HCT116 (cell line): Measurements from ENCODE around the gene TIAM2. TPM values are rescaled to one million over a fixed set of nuclear protein-coding genes. Genes with fewer than 3 reads are reported as not detected.
A peak's percentile ranks its signal among the peaks of the same experiment; 100 is the strongest.

Experiments used
- ATAC-seq: fragments of 200-7000 bp; cut with Tn5 transposase; 2 replicates; pipeline ENCODE4 v1.9.1; 2020; ENCODE audit warnings: mild to moderate bottlenecking, moderate library complexity
- BruUV-seq: library from RNA; stranded (reverse); fragments of 400-500 nt; replicated peaks from 2 replicates; lab custom pipeline; 2021; lab: Mats Ljungman, UMichigan
- CTCF ChIA-PET: fragments of 300-600 bp; sonication (Branson Sonifier 250); formaldehyde crosslinking; loops from one replicate; lab custom pipeline; 2021; ENCODE audit warnings: antibody characterized with exemption; lab: Charles Lee
- POLR2A ChIA-PET: fragments of 300-600, 350-600 bp; sonication (Branson Sonifier 250); formaldehyde crosslinking; loops from one replicate; lab custom pipeline; 2021; ENCODE audit warnings: antibody characterized with exemption; lab: Charles Lee
- RAD21 ChIA-PET, 2 experiments: fragments of 300-600 bp; sonication (Branson Sonifier 250); formaldehyde crosslinking; loops; one replicate each; lab custom pipeline; 2023; ENCODE audit warnings: low total read pairs in 2 of 2; ENCODE audit not compliant: uncharacterized antibody in 2 of 2, unreplicated experiment in 2 of 2, low non-redundant PET in 1 of 2; lab: Charles Lee
- DNase-seq: peaks from one replicate; pipeline ENCODE4 v3.0.0-alpha.2; 2010; ENCODE audit warnings: low read depth, low spot score
- H2AFZ ChIP-seq: fragments of 200-600 bp; shearing (Covaris generic), sonication (generic); 2 replicates; pipeline ENCODE4 v1.6.1; 2017; ENCODE audit warnings: low read depth, mixed run types, mixed read lengths, antibody characterized with exemption, low read length; ENCODE audit not compliant: poor library complexity, severe bottlenecking
- H3K27ac ChIP-seq: 2 replicates; pipeline ENCODE4 v1.5.1; 2012; ENCODE audit warnings: low read depth, low read length
- H3K27me3 ChIP-seq: fragments of 200-600 bp; sonication (generic); 2 replicates; pipeline ENCODE4 v1.6.1; 2016; ENCODE audit warnings: mixed run types, low read length, mixed read lengths; ENCODE audit not compliant: insufficient read depth
- H3K36me3 ChIP-seq, 2 experiments: fragments of 200-500 bp in 1 of 2; fragments of 200-600 bp in 1 of 2; sonication (Bioruptor generic) in 1 of 2; sonication (generic) in 1 of 2; 2 replicates each; pipeline versions ENCODE4 v1.5.1 to v1.6.1; 2014 to 2016; ENCODE audit warnings: low read length in 2 of 2, inconsistent platforms in 1 of 2, mixed read lengths in 1 of 2, mixed run types in 1 of 2; ENCODE audit not compliant: insufficient read depth in 2 of 2, control insufficient read depth in 1 of 2
- H3K4me1 ChIP-seq, 2 experiments: fragments of 200-600 bp in 1 of 2; sonication (generic) in 1 of 2; 2 replicates each; pipeline versions ENCODE4 v1.5.1 to v1.6.1; 2012 to 2017; ENCODE audit warnings: low read length in 2 of 2, inconsistent platforms in 1 of 2, mild to moderate bottlenecking in 1 of 2, mixed read lengths in 1 of 2, mixed run types in 1 of 2, moderate library complexity in 1 of 2; ENCODE audit not compliant: insufficient read depth in 2 of 2, control insufficient read depth in 1 of 2
- H3K4me2 ChIP-seq: fragments of 200-600 bp; sonication (generic); 2 replicates; pipeline ENCODE4 v1.6.1; 2017; ENCODE audit warnings: mixed run types, low read length, mixed read lengths
- H3K4me3 ChIP-seq, 2 experiments: fragments of 200-600 bp in 1 of 2; sonication (generic) in 1 of 2; replicated peaks in 1 of 2; 2 replicates each; pipeline ENCODE4 v1.5.1; 2011 to 2016; ENCODE audit warnings: low read length in 2 of 2, control low read depth in 1 of 2, low read depth in 1 of 2, mild to moderate bottlenecking in 1 of 2, mixed read lengths in 1 of 2, mixed run types in 1 of 2
- H3K79me2 ChIP-seq: fragments of 200-600 bp; sonication (generic); 2 replicates; pipeline ENCODE4 v1.6.1; 2017; ENCODE audit warnings: mild to moderate bottlenecking, mixed run types, low read length, moderate library complexity, mixed read lengths; ENCODE audit not compliant: insufficient read depth
- H3K9ac ChIP-seq: fragments of 200-600 bp; sonication (generic); 2 replicates; pipeline ENCODE4 v1.6.1; 2016; ENCODE audit warnings: low read length, mixed read lengths
- H3K9me2 ChIP-seq: fragments of 200-600 bp; sonication (generic), shearing (Covaris generic); 2 replicates; pipeline ENCODE4 v1.6.1; 2017; ENCODE audit warnings: mixed run types, mild to moderate bottlenecking, moderate library complexity; ENCODE audit not compliant: insufficient read depth
- H3K9me3 ChIP-seq, 2 experiments: fragments of 200-500 bp in 1 of 2; fragments of 200-600 bp in 1 of 2; sonication (Bioruptor generic) in 1 of 2; sonication (generic) in 1 of 2; 2 replicates each; pipeline ENCODE4 v1.6.1; 2014 to 2017; ENCODE audit warnings: low read length in 2 of 2, mixed read lengths in 2 of 2, inconsistent platforms in 1 of 2, low read depth in 1 of 2, mild to moderate bottlenecking in 1 of 2, mixed run types in 1 of 2, moderate library complexity in 1 of 2; ENCODE audit not compliant: control insufficient read depth in 1 of 2, insufficient read depth in 1 of 2
- H4K20me1 ChIP-seq: fragments of 200-600 bp; sonication (generic), shearing (Covaris generic); 2 replicates; pipeline ENCODE4 v1.6.1; 2017; ENCODE audit warnings: mixed run types, mild to moderate bottlenecking, moderate library complexity; ENCODE audit not compliant: insufficient read depth
- CEBPB ChIP-seq: IDR thresholded peaks from 2 replicates; pipeline ENCODE4 v1.6.1; 2012; ENCODE audit warnings: low read depth
- EGR1 ChIP-seq: IDR thresholded peaks from 2 replicates; pipeline ENCODE4 v1.6.1; 2012; ENCODE audit warnings: low read depth
- ELF1 ChIP-seq: IDR thresholded peaks from 2 replicates; pipeline ENCODE4 v1.6.1; 2012; ENCODE audit warnings: low read depth, borderline replicate concordance
- FOSL1 ChIP-seq: IDR thresholded peaks from 2 replicates; pipeline ENCODE4 v1.6.1; 2012; ENCODE audit warnings: low read depth
- RAD21 ChIP-seq: IDR thresholded peaks from 2 replicates; pipeline ENCODE4 v1.6.1; 2012; ENCODE audit warnings: low read depth, mild to moderate bottlenecking
- SIN3A ChIP-seq: IDR thresholded peaks from 2 replicates; pipeline ENCODE4 v1.6.1; 2012; ENCODE audit warnings: low read depth
- SP1 ChIP-seq: IDR thresholded peaks from 2 replicates; pipeline ENCODE4 v1.6.1; 2012; ENCODE audit warnings: low read depth
- TCF7L2 ChIP-seq: IDR thresholded peaks from 2 replicates; pipeline ENCODE4 v1.7.0; 2011; ENCODE audit warnings: borderline replicate concordance, inconsistent platforms; ENCODE audit not compliant: insufficient read depth, insufficient read length; ENCODE audit errors: extremely low read depth
- YY1 ChIP-seq: IDR thresholded peaks from 2 replicates; pipeline ENCODE4 v1.6.1; 2011; ENCODE audit warnings: low read length, low read depth, moderate library complexity, mild to moderate bottlenecking; ENCODE audit not compliant: insufficient replicate concordance; ENCODE audit errors: extremely low read depth
- ZFX ChIP-seq: fragments of 450-650 bp; IDR thresholded peaks from 2 replicates; pipeline ENCODE4 v1.6.1; 2017
- intact Hi-C: fragments of 100-400 bp; cut with micrococcal nuclease; formaldehyde crosslinking; loops from 2 replicates; pipeline ENCODE4 v1.10.0; 2022
- total RNA-seq: library from RNA; stranded (reverse); gene quantifications from one replicate; pipeline ENCODE4 v1.2.1, GENCODE V29; 2021; ENCODE audit not compliant: unreplicated experiment
- TF ChIP-seq, protein P1 (sequence below): IDR thresholded peaks from 2 replicates; pipeline ENCODE4 v1.6.1; 2012
- TF ChIP-seq, protein P2 (sequence below): IDR thresholded peaks from 2 replicates; pipeline ENCODE4 v1.6.1; 2011; ENCODE audit warnings: mild to moderate bottlenecking, low read length, moderate library complexity; ENCODE audit not compliant: insufficient replicate concordance; ENCODE audit errors: extremely low read depth
- TF ChIP-seq, protein P3 (sequence below): IDR thresholded peaks from 2 replicates; pipeline ENCODE4 v1.6.1; 2012
- TF ChIP-seq, protein P4 (sequence below), 3 experiments: fragments of 200-600 bp in 1 of 3; sonication (generic) in 1 of 3; IDR thresholded peaks in 2 of 3; conservative IDR thresholded peaks in 1 of 3; 2 replicates each; pipeline ENCODE4 v1.5.1; 2012 to 2017; ENCODE audit warnings: low read depth in 2 of 3, low read length in 2 of 3, antibody characterized with exemption in 1 of 3, borderline replicate concordance in 1 of 3, control low read depth in 1 of 3, mild to moderate bottlenecking in 1 of 3, mixed read lengths in 1 of 3, mixed run types in 1 of 3, moderate library complexity in 1 of 3; ENCODE audit not compliant: insufficient read depth in 1 of 3

TIAM2 gene
- total RNA-seq, 1 experiment from 2014 or later: 9.4 TPM

DNA sequence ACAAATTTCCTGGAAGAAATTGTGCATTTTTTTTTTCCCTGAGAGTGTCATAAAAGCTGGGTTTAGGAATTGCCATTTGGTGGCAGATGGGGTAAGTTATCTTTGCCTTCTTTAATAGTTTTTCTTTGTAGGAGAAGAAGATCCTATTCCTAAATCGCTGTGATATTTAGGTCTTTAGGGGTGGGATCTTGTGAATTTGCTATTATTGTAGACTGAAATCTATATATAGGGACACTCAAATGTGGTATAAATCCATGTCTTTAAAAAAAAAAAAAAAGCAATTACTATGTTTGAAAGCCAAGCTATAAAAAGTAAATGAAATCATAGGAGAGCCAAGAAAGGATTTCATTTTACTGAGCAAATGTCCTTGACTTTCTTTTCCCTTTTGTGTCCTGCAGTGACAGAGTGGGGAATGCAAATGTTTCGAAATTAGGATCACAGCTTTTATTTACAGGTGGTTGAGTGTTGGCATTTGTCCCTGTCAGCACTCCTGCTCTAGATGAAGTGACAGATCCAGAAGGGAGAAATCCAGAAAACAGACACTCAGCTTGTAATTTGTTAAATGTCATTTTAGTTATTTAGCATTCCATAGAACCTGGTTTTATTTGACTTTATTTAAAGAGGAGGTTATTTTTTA lies 29.4 kb downstream of the TIAM2 start:
- H3K4me3 ChIP-seq: no peak overlapping the region
- no peaks in the 10 kb centered on the region for H3K9me3 ChIP-seq
- ChIA-PET POLR2A (no interaction called here), RAD21 (interaction anchor here in 1 of 2 experiments (0.6 kb wide), 1 partner anchor 363 kb away, joined by 5 read pairs; no protein-coding TSS in a partner anchor), CTCF (no interaction called here)
- H3K4me1 ChIP-seq: peaks cover 12 to 16% of the 10 kb centered on the region in 2 experiments
- DNase-seq: no peak
- no peaks in the 10 kb centered on the region for H4K20me1 ChIP-seq
- no peak overlapping the region for H3K9ac ChIP-seq
- H3K27me3 ChIP-seq: no peaks in the 10 kb centered on the region
- H3K4me2 ChIP-seq: no peak overlapping the region
- H3K27ac ChIP-seq: no peak overlapping the region
- no peak for ATAC-seq
- no peaks in the 10 kb centered on the region for H3K9me2 ChIP-seq
- no peaks in the 10 kb centered on the region for H3K79me2 ChIP-seq
- H2AFZ ChIP-seq: no peak overlapping the region
- intact Hi-C loops: no loop called here
- no peak for TF ChIP-seq CEBPB
- no peak for TF ChIP-seq ZFX
- no peak for TF ChIP-seq RAD21
- TF ChIP-seq EGR1: no peak
- TF ChIP-seq SIN3A: no peak
- H3K36me3 ChIP-seq: no peaks in the 10 kb centered on the region
- BruUV-seq: no TSS peak

DNA sequence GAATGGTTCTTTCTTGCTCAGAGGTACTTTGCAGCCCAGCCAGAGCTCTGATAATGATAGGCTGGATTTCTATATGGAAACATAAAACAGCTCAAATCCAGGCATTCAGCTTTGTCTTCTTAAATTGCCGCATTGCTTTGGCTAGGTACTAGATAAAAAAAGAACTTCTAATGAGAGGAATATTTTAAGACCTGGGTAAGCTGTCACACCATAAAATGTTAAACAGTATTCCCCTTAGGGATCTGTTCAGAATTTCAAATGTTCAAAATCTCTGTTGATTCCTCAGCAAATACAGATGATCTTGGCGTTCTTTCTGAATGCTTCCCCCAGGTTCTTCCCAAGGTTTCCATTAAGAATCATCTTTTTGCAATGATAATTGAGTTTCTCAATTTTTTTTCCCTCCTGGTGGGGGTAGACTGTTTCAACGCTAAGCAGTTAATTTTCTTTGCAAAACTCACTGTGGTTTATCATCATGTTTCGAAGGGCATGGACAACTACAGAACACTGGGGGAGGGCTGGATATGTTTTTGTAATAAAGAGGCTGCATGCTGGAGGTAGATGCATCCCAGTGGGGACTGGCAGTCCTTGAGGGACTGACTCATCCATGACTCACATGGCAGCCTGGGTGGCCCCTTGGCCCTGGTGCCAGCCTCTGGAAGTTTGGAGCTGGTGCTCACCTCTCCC lies 31.0 kb downstream of the TIAM2 start:
- CTCF ChIA-PET: no interaction called here
- Histone ChIP-seq H3K79me2 (no peaks in the 10 kb centered on the region), H3K4me1 (peaks cover 12 to 16% of the 10 kb centered on the region in 2 experiments), H3K9me3 (no peaks in the 10 kb centered on the region), H3K9ac (no peak overlapping the region), H3K9me2 (no peaks in the 10 kb centered on the region), H3K36me3 (no peaks in the 10 kb centered on the region), H3K4me2 (peak overlapping the region; percentile 58), H2AFZ (peak overlapping the region; percentile 24), H4K20me1 (no peaks in the 10 kb centered on the region), H3K27ac (peak overlapping the region; percentile 53), H3K27me3 (no peaks in the 10 kb centered on the region), H3K4me3 (peak overlapping the region in 1 of 2 experiments; percentile 3; a peak in 1 of 4 replicates)
- intact Hi-C loops: no loop called here
- peak; percentile 82 for DNase-seq
- POLR2A ChIA-PET: interaction anchor here (0.8 kb wide), 1 partner anchor 14 kb away, joined by 4 read pairs; no protein-coding TSS in a partner anchor
- peak; percentile 100 for ATAC-seq
- no TSS peak for BruUV-seq
- RAD21 ChIA-PET: no interaction called here
- TF ChIP-seq FOSL1 (peak; percentile 99), ELF1 (no peak), EGR1 (no peak), TCF7L2 (peak; percentile 50), SP1 (peak; percentile 81), YY1 (peak; percentile 45), RAD21 (peak; percentile 26)
- TF ChIP-seq, protein P1, sequence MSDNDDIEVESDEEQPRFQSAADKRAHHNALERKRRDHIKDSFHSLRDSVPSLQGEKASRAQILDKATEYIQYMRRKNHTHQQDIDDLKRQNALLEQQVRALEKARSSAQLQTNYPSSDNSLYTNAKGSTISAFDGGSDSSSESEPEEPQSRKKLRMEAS: peak; percentile 74
- TF ChIP-seq, protein P2, sequence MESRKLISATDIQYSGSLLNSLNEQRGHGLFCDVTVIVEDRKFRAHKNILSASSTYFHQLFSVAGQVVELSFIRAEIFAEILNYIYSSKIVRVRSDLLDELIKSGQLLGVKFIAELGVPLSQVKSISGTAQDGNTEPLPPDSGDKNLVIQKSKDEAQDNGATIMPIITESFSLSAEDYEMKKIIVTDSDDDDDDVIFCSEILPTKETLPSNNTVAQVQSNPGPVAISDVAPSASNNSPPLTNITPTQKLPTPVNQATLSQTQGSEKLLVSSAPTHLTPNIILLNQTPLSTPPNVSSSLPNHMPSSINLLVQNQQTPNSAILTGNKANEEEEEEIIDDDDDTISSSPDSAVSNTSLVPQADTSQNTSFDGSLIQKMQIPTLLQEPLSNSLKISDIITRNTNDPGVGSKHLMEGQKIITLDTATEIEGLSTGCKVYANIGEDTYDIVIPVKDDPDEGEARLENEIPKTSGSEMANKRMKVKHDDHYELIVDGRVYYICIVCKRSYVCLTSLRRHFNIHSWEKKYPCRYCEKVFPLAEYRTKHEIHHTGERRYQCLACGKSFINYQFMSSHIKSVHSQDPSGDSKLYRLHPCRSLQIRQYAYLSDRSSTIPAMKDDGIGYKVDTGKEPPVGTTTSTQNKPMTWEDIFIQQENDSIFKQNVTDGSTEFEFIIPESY: peak; percentile 51
- TF ChIP-seq, protein P3, sequence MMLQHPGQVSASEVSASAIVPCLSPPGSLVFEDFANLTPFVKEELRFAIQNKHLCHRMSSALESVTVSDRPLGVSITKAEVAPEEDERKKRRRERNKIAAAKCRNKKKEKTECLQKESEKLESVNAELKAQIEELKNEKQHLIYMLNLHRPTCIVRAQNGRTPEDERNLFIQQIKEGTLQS: no peak
- TF ChIP-seq, protein P4, sequence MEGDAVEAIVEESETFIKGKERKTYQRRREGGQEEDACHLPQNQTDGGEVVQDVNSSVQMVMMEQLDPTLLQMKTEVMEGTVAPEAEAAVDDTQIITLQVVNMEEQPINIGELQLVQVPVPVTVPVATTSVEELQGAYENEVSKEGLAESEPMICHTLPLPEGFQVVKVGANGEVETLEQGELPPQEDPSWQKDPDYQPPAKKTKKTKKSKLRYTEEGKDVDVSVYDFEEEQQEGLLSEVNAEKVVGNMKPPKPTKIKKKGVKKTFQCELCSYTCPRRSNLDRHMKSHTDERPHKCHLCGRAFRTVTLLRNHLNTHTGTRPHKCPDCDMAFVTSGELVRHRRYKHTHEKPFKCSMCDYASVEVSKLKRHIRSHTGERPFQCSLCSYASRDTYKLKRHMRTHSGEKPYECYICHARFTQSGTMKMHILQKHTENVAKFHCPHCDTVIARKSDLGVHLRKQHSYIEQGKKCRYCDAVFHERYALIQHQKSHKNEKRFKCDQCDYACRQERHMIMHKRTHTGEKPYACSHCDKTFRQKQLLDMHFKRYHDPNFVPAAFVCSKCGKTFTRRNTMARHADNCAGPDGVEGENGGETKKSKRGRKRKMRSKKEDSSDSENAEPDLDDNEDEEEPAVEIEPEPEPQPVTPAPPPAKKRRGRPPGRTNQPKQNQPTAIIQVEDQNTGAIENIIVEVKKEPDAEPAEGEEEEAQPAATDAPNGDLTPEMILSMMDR (IDR thresholded peaks at IDR 0.05 in 2 of 3, conservative IDR thresholded peaks at IDR 0.05 in 1 of 3; ENCODE audit: borderline replicate concordance in 1 of 3, insufficient read depth in 1 of 3, low read depth in 2 of 3, low read length in 2 of 3): no peak
